Epidermal melanocyte (primary cell): Measurements from ENCODE around the gene GGA2.
"Not testable (repeated sequence)": the region's sequence is repeated elsewhere in the genome, so short reads cannot be mapped to it uniquely, and the experiment has no call there.

Source experiments
- DNase-seq: peaks from one replicate; pipeline ENCODE4 v3.0.0; 2011; ENCODE audit warnings: low spot score; ENCODE audit not compliant: insufficient read length

GGA2 gene

DNA sequence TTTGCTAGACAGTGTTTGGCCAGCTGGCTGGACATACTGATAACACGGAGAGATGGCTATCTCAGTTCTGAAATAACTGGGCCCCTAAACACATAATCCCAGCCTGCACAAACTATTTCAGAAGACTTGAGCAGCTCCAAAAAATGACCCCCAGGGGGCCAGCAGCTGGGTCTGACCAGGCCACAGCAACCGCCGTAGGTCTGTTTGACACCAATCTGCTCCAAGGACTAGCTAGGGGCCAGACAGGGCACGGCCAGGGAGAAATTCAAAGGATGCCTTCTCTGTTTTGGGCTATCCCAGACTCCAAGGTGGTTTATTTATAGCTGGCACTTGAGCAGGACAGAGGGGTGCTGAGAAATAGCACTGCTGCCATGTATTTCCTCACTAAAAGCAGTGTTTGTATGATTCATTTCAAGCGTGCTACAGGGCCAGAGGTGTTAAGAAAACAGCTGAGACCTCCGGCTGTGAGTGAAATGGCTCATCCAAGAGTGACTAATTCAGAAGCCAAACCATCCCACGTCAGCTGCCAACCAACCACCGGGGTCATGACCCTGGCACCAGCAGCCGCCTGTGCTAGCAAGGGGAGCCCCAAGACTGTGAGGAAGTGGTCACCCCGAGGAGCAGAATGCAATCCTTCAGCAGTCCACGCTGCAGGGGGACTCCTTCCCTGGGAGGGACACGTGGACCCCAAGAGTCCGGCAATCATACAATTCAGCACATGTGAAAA lies 5.7 kb downstream of the GGA2 start:
- DNase-seq: no peak

DNA sequence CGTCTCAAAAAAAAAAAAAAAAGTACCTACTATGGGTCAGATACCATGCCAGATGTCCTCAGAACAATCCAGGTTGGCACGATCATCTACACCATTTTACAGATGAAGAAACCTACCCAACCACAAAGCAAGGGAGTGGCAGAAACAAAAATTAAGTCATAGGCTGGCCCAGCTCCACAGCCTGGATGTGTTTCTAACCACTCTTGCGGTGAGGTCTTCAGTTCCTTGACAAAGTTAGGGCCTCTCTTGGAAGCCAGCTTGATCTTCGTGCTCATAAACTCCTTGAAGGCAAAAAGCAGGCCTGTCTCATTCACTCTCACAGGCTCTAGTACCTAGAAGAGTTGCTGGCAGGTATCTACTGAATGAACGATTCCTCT lies 6.2 kb downstream of the GGA2 start:
- DNase-seq: no peak

DNA sequence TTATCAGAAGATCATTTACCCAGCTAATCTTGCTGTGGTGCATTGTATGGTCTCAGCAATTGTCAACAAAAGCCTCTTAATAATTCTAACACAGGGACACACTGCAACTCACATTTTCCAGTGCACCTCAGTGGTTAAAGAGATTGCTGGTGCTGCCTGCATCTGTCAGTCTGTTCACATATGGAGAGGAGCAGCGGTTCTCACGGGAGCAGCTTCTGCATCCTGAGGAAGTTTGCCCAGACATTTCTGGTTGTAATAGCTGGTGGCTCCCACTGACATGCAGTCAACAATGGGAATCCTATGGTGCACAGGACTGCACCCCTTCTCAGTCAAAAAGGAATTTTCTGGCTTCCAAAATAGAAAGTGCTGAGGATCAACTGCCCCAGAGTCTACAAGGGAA lies 7.8 kb downstream of the GGA2 start:
- DNase-seq: no peak

DNA sequence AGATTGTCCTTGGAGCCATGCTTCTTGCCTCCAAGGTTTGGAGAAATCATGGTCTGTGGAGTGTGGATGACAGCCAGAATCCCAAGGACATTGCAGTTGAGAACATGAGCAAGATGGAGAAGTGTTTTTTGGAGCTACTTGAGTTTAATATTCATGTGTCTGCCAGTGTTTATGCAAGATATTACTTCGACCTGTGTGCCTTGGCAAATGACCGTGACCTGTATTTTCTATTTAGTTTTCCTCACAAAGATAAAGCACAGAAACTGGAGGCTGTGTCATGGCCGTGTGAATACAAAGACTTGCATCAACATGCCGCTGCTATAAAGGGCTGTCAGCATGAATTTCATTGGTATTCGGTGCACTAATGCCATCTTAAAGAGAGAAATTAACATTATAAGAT lies 9.0 kb downstream of the GGA2 start:
- no peak for DNase-seq

DNA sequence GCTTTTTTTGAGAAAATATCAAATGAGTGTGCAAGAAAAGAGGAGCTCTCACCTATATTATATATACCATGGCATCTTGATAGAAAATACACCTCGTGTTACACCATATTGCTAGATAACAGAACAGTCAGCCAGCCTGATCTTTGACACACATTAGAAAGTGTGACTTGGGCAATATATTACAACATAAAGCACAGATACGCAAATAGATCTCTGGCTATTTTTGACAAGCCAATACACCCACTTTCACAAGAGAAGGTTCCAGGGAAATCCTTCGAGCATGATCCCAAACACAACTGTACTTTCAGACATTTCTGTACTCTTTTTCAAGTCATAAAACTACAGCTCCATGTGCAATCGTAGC lies 9.4 kb downstream of the GGA2 start:
- no peak for DNase-seq

DNA sequence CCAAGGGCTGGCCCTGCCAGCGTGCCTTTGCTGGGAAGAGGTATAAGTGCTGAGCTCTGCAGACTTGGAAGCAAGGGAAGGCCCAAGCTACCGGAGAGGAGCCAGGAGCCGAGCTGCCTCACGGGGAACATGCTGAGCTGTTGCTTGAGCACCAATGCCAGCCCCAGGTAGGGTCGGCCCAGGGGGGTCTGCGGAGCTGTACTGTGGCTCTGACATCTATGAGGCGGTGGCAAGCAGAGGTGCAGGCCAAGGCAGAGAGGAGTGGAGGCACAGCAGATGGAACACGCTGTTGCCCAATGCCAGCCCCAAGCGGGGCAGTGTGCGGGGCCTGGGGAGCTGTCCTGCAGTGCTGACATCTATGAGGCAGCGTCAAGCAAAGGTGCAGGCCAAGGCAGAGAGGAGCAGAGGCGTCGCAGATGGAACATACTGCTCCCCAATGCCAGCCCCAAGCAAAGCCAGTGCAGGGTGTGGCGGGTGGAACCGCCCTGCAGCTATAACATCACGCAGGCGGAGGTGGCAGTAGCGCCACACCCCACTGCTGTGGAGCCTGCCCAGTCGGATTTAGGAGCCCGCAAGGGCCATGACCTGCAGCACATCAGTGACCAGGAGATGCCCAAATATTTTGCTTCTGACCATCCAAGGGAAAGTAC lies 10.0 kb downstream of the GGA2 start:
- no peak for DNase-seq

DNA sequence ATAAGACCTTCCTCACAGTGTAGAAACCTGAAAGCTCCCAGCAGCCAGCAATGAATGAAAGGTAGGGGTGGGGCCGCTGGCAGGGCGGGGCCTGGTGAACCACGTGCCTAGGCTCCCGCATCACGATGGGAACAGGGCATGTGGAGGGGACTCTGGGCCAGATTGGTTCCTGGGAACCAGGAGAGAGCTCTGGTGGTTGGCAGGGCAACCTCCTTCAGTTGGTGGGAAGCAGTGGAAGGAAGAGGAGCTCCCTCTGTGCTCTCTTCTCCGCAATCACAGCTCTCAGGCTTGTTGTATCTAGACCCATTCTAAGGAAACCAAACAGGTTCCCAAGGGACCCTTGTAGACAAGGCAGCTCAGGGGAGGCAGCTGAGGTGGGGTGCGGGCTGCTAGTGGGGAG lies 10.5 kb downstream of the GGA2 start:
- DNase-seq: no peak

DNA sequence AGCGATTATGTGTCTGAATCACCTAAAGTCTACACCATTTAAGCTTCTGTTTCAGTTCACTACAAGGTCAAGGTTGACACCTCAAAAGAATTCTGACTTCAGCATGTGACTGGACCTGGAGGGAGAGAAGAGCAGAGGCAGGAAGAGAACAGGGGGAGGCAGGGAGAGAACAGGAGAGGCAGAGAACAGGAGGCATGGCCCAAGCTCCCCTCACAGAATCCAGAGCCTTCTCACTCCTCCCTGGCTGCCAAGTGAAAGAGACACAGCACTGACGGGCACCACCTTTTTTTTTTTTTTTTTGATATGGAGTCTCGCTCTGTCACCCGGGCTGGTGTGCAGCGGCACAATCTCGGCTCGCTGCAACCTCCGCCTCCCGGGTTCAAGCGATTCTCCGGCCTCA lies 11.4 kb downstream of the GGA2 start:
- DNase-seq: no peak

DNA sequence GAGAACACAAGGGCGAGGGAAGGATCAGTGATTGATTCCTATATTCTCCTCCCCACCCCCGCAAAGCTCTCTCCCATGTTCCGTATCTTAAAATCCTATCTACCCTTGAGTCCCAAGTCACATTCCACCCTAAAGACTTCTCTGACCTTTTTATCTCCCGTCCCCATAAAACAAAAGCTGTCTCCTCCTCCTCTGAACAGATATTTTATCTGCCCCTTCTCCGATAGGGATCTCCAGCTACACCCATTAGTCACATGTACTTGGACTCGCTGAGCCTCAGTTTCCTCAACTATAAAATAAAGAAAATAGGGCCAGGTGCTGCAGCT lies 12.8 kb downstream of the GGA2 start:
- DNase-seq: no peak

DNA sequence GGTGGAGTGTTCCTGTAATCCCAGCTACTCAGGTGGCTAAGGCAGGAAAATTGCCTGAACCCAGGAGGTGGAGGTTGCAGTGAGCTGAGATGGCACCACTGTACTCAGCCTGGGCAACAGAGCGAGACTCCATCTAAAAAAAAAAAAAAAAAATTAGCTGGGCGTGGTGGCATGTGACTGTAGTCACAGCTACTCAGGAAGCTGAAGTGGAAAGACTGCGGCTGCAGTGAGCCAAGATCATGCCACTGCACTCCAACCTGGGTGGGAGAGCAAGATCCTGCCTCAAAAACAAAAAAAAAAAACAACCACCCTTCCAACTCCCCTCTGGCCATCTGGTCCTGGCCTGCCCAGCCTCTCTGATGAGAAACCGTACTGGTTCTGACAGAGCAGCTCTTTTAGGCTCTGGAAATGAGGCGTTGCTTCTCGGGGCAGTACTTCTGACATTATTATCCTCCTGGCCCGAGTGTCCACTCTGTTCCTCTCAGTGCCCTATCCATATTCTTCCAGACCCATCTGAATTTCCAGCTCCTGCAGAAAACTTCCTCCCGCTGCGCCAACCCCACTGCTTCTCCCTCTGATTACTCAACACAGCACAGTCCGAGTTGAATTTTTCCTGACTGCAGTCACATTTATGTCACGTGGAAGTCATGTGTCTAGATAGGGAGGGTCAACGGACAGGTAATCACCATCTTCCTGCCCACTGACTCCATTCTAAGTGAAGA lies 13.3 kb downstream of the GGA2 start:
- peak; percentile 69 for DNase-seq

DNA sequence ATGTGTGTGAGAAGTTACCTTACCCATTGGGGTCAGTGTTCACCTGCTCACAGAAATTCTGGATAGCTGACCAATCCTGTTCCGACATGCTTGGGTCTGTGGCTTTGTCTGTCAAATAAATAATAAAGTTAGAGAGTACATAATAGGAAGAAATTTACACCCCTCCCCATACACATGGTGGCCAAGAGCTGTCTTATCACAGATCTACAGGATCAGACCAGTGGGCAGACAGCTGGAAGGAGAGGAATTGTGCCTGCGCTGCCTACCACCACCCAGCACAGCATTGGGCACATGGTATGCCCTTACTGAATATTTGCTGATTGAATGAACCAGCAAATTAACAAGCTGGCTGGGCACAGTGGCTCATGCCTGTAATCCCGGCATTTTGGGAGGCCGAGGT lies 14.6 kb downstream of the GGA2 start:
- DNase-seq: no peak

DNA sequence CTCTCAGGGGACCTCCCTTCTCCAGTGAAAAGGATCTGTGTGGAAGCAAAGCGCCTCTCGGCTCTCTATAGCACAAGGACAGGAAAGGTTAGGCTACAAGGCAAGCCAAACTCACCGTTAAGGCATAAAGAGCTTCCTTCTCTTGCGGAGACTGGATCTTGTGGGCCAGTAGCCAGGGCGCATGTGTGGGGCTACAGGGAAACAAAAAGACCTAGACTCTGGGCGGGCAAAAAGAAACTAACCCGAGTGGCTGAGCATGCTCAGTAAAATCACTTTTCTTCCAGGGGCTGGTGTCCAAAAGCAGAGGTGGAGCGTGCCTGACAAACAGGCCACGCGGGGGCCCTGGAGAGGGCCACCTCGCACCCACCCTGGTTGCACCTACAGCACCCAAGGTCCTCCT lies 16.1 kb downstream of the GGA2 start:
- DNase-seq: no peak

DNA sequence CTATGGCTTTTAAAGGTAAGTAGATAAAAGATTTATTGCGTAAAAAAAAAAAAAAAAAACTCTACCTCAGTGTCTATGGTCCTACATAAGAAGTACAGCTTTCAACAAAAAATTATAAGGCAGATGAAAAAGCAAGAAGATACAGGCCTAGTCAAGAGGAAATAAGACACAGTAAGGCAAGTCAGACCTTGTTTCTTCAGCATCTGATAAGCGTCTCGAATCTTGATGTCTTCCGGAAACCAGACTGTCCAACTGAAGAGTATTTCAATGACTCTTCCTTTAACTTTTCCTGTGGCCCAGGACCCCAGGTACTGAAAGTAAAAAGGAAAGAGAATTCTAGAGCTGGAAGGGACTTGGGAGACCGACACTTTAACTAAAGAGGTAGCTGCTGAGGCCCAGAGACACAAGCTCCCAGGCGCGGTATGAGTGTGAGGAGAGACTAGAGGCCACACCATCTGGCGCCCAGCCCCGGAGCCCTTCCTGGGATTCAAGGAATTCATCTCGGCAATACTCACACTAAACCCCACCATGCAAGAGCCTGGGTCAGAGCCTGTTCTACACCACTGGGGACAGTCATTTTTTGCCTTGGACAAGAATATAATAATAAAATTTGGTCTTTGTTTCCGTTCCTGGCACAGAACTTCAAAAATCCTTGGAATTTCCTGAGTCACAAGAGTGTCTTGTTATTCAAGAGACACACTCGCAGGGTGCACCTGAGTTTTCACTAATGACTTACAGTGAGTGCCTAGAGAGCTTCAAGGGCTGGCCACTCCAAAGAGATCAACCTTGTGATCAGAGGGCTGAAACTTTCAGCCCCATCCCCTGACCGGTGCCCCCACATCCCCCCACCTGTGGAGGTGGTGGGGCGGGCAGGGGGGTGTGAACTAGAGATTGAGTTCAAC lies 18.6 kb downstream of the GGA2 start:
- no peak for DNase-seq

DNA sequence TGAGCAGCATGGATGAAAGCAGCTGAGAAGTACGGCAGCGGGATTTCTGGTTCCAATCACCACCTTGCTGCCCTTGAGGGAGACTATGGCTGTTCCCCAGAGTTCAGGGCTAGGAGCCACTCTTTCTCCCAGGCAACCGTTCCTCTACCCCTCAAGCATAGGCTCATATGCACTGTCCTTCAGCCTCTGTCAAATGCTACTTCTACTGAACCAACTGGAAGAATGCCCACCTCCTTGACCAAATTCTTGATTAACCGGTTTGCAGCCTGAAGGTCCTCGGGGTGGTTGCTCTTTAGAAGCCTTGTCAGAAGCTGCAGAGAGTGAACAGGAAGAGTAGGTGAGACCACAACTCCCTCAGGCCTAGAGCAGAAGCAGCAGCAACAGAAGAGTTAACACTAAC lies 23.8 kb downstream of the GGA2 start:
- no peak for DNase-seq

DNA sequence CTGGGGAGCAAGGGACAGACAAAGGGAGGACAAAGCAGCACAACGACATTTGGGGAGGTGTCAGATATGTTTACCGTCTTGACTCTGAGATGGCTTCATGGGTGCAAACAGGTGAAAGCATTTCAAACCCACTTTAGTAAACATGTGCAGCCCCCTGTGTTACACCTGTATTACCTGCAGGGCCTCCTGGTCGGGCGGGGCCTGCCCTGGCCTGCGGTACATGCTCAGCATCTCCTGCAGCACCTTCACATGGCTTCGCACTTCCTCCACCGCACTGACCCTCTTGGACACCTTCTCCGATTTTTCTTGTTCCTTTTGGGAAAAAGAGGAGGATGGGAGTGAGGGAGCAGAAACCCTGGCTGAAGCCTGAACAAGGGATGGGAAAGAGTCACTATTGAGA lies 24.5 kb downstream of the GGA2 start:
- no peak for DNase-seq

DNA sequence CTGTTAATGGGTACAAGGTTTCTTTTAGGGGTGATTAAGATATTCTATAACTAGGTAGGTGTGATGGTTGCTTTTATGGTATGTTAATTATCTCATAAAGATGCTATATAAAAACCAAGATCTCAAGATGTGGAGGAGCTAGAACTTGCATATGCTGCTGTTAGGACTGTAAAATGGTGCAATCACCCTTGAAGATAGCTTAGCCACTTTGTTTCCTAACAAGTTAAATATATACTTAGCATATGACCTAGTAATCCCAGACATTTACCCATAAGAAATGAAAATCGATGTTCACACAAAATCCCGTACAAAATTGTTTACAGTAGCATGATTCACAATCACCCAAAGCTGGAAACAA lies 25.1 kb downstream of the GGA2 start:
- DNase-seq: no peak

DNA sequence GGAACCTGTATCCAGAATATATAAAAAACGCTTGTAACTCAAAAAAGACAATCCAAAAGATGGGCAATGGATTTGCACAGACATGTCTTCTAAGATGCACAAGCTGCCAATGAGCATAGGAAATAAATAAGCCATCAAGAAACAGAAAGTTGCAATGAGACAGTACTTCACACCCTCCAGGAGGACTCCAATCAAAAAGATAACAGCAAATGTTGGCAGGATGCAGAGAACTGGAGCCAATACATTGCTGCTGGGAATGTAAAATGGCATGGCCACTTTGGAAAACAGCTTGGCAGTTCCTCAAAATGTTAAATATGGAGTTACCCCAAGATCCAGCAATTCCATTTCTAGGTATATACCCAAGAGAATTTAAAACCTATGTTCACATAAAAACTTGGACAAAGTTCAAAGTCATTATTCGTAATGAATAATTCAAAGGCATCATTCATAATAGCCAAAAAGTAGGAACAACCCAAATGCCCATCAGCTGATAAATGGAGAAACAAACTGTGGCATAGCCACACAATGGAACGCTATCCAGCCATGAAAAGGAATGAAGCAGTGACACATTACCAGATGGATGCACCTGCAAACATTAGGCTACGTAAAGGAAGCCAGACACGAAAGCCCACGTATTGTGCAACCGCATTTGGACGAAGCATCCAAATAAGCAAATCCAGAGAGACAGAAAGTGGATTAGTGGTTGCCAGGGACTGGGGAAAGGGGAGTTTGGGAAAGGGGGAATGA lies 25.6 kb downstream of the GGA2 start:
- DNase-seq: no peak

DNA sequence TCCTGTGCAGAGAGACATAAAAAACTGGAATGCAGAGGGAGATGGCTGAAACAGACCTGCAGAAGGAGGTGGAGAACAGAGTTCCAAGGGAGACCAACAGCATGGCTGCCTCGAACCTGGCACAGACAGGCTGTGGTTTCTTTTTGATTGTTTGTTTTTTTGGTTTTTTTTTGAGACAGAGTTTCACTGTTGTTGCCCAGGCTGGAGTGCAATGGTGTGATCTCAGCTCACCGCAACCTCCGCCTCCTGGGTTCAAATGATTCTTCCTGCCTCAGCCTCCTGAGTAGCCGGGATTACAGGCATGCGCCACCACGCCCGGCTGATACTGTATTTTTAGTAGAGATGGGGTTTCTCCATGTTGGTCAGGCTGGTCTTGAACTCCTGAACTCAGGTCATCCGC lies 26.8 kb downstream of the GGA2 start:
- DNase-seq: not testable (repeated sequence)

DNA sequence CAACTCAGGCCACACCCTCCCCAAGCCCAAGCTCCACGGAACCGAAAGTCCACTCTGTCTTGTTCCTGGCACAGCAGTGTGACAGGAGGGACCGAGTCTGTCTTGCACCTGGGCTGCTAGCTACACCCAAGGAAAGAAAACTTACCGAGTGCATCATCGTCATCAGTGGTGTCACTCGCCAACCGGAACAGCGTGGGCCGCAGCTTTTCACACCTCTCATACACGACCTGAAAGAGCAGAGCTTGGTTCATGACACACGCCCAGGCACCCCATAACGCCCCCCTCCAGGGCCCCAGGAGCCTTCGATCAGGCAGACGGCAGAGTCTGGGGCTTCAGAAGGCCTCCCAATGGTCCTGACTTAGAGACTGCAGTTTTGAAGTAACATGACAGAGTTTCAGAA lies 27.5 kb downstream of the GGA2 start:
- DNase-seq: no peak

DNA sequence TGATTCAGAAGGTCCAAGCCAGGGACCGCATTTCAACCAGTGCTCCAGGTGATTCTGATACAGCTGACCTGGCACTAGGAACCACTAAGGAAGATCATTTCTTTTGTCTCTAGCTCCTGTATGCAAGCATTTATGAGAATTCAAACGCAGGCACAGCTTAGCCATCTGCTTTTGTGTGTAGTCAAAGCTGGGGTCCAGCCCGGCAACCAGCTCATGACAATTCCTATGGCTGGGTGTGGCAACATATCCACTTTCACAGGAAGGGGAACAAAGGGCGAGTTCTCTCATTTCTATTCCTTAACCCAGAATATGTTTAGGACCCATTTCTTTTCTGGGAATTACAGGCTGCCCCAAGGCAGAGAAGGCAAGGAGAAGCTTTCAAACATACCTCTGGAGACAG lies 30.0 kb downstream of the GGA2 start:
- DNase-seq: no peak

DNA sequence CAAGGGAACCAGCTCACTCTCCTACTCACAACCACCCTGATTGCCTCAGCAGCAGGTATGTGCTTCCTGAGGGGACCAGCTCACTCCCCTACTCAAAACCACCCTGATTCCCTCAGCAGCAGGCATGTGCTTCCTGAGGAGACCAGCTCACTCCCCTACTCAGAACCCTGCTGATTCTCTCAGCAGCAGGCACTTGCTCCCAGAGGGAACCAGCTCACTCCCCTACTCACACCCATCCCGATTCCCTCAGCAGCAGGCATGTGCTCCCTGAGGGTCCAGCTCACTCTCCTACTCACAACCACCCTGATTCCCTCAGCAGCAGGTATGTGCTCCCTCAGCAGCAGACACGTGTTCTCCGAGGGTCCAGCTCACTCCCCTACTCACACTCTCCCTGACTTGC lies 31.2 kb downstream of the GGA2 start:
- no peak for DNase-seq
